Activated CD4-positive, alpha-beta T cell treated with anti-CD3 and anti-CD28 coated beads, Interleukin-2, Interleukin-4, amounts not matched to agents 100 ng/mL and 50 ng/mL, durations not matched to agents 16 hours and 8 hours (primary cell): ENCODE measurements around the gene EPB41.
"Not testable (repeated sequence)": the region's sequence is repeated elsewhere in the genome, so short reads cannot be mapped to it uniquely, and the experiment has no call there.

Source experiments
- DNase-seq: peaks from one replicate; pipeline ENCODE4 v3.0.0-alpha.2; 2020; ENCODE audit warnings: low spot score

The EPB41 gene

DNA sequence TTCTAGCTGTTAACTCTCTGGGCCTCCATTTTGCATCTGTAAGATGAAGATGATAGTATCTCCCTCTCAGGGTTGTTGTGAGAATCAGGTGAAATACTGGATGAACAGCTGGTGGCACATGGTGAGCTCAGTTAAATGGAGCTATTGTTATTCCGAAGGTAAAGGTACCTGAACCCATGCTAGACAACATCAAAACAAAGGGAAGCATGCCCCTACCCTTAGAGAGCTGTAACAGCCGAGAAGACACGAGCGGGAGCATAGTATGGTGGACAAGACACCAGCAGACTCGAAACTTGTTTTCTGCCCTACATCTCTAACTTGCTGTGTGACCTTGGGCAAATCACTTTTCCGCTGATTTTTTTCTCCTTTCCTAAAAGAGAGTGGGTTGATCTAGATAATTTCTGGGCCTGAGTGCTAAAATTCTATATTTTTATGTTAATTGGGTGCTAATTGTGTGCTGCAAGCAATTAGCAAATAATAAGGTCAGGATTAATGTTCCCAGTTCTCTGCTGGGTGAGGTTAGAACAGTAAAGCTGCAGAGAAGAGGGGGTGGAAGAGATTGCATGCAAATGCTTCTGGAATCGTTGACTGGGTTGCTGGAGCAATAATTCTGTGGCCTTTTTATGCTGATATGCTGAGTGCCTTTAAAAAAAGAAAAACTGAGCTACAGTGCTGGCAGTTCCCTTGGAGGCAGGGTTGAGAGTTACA, 198.5 kb downstream of the EPB41 start:
- no peak for DNase-seq

DNA sequence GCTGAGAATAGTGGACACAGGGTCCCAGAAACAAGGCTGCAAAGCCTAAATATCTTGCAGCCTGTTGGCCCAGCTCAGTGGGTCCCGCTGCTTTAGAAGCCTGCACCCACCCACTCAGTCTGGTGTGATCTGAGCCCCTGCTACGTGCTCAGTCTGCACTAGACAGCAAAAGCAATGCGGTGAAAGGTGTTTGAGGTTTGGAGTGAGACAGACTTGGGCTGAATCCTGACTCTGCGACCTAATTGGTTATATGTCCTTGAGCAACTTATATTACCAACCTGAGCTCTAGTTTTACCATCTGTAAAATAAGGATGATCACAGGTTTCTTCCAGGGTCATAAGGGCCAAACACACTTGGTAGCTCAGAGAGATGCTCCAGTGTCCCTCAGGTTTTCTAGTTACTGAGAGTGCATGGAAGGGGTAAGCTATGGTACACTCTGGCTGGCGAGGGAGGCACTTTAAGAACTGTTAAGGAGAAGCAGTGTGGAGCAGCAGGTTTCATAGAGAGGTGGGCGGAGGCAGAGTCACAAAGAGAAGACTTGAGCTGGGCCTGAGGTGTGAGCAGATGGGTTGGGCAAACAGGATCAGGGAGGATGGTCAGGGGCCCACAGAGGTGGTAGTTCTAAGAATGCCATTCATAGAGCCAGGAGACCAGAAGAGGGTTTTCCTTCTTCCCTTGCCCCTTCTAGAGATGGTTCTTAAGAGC, 199.2 kb downstream of the EPB41 start:
- DNase-seq, result no peak

DNA sequence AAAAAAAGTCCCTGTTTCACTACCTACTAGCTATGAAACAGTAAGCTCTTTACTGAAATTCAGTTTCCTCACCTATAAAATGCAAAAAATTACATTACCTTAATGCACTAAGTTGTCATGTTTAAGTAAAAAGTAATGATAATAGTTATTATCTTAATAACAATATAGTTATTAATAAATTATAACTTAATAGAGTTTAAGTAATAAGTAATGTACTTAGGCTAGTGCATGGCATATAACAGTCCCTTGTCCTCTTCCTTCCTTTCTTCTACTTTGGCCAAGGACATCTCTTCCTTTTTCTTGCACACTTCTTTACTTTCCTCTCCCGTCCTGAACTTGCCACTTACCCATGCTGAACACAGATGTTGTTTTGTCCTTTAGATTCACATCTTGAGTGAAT, 200.3 kb downstream of the EPB41 start:
- no peak for DNase-seq

DNA sequence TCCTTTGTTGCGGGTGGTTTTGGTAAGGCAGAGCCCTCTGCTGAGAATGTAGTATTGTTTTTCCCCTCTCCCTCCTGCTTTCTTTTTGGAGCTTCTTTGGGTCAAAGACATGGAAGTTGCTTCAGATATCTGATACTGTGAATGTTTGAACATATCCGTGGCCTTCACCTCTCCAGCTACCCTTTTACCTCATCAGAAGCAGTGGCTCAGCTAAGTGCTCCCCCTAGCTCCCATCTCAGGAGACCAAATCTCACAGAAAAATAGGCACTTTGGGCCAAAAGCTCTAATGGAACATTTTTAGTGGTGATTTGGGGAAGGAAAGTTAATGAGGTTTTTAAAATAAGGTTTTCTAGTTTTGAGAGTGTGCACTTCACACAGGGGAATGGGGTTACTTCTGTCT, 203.0 kb downstream of the EPB41 start:
- no peak for DNase-seq

DNA sequence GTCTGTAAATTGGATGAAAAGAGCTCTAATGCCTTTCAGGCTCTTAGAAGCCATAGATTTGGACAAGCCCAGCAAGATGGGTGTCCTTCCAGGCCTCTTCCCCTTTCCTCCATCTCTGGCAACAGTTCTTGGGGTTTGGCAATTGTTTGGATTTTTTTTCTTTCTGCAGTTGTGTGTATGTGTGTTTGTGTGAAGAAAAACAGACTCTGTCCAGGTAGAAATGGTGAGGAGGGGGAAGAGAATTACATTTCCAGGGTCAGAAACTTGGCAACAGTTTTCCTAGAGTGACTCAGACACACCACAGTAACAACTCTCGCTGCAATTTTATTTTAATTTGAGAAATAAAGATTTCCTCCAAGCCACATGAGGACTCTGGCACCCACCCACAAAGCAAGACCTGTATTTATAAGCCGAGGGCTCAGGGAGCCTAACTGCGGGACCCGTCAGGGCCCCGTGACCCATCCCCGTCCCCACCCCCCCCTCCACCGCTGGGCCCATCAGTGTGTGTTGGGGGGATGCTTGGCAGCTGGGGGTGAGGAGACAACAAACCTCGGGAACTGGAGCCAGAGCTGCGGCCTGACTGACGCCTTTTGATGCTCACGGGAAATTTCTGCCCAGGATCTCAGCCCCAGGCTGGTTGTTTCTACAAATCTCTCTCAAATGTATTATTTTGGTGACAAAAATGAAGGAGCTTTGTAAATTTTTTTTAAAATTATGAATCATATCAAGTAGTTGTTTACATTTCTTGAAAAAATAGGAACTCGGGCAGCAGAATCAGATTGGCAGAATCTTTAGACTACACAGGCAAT, 205.0 kb downstream of the EPB41 start:
- DNase-seq, result no peak

DNA sequence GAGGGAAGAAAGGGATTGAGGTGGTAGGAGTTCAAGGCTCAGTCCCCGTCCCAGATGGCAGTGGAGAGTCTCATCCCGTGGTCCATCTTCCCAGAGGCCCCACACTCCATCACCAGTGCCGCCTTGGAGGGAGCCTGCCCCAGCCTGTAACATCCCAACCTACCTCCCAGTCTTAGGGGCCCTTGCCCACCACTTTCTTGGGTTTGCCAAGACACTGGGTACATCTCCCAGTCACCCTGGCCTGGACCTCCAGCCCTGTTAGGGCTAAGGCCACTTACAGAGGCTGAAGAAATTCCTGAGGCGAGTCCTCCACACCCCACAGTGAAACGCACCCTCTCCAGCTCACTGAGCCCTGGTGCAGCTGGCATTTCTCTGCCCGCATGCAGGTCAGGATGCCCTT, 206.0 kb downstream of the EPB41 start:
- DNase-seq, result no peak

DNA sequence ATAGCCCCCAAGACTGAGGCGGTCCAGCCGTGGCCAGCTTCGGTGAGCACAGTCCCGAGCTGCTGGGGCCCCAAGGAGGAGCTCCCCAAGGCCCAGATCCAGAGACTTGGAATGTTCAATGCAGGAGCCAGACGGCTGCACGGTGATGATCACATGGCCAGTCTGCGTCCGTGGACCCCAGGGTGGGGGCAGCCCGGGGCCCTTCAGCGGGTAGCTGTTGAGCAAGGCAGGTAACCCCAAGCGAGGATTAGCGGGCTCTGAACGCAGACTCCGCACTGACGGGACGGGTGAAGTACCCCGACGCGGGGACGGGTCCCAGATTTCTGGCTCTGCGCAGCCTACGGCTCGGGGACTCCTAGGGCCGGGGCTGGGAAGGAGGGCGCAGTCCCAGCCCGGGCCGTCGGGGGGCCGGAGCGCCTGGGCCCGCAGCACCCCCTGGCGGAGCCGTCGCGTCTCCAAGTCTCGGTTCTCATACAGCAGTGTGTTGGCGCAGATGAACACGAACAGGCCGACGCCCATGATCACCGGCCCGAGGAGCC, 206.6 kb downstream of the EPB41 start:
- DNase-seq, result peak; percentile 68

DNA sequence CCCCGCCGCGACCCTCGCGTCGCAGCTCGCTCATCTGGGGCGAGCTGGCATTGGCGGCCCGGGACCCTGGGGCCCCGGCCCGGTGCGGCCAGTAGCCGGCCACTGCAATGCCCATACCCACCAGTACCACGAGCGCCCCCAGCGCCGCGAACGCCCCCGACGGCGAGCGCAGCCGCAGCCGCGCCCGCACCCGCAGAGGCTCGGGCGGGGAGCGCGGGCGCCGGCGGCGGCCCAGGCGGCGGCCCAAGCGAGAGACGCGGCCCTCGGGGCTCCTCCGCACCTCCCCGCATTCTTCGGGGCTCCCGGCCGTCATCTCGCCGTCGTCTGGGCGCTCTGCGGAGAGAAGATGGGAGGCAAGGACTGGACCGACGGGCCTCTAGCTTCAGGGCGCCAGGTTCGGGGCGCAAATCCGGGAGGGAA, 207.2 kb downstream of the EPB41 start:
- DNase-seq, result no peak

DNA sequence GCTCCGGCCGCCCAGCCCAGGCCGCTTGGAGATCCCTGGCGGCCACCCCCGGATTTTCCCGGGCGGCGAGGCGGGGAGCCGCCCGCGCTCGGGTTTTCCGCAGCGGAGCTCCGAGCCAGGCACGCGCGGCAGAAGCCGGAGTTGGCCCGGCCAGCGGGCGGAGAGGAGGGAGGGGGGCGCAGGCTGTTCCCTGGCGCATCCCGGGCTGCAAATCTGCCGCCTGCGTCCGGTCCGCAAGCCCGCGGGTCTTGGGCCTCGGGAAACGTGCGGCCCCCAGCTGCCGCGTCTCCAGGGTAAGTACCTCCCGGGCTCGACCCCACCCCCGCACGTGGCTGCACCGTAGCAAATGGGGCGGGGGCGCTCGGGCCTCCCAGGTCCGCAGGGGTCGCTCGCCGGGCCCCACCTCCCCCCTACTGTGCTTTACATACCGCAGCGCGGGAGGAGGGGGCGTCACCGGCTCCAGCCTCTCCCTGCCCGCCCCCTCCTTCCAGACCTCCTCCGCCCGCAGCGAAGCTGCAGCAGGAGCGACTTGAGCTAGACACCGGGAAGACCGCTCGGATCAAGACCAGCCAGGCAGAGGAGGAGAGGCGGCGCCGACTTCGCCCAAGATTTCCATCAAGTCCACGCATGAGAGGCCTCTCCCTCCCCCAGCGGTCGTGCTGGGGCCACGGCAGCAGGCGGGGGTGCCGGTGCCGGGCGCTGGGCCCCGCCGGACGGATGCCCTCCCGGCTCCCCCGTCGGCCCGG, 207.7 kb downstream of the EPB41 start:
- no peak for DNase-seq

DNA sequence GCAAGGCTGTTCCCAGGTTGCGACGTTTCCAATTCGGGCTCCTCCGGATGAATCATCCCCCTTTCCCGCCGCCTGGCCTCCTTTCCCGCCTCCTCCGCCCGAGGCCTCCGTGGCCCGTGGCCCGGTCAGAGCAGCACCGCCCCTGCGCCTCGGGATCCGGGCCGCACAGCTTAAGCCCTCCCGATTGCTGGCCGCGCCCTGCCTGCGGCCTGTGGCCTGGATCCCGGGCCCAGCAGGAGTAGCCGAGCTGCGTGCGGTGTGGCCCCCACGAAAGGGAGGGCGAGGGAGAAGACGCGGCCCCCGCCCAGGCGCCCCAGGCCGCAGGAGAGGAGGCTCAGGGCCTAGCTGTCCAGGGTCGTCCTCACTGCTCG, 208.3 kb downstream of the EPB41 start:
- no peak for DNase-seq

DNA sequence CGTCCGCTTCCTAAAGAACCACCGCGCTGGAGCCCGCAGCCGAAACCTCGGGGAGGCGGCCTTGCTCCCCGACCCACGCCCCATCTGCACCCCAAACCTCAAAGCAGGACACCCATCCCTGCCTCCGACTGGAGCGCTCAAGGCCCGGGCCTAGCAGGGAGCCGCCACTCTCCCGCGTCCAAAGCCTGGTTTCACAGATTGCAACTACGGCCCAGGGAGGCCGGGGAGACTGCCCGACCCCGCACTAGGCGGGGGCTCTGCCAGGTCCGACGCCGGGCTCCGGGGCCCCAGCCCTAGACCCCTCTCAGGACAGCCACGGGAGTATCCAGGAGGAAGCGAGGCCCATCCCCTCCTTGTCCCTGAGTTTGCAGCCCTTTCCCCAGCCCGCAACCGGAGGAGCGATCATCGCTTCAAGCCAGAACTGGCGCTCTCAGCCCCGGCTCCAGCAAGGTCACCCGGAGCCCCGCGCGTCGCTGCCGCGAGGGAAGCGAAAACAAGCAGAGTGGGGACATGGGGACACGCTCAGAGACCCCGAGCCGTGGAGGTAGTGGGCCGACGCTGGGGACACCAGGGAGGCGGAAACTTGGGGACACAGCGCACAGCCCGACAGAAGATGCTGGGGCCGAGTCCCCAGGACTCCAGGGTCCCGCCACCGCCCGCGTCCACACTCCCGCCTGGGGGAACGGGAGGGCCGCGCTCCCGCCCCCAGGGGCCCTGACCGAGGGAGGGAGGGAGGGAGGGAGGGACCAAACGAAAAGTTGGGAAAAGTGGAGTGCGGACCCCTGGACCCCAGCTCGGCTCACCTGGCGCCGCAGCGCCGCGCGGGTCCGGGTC, 208.9 kb downstream of the EPB41 start:
- no peak for DNase-seq

DNA sequence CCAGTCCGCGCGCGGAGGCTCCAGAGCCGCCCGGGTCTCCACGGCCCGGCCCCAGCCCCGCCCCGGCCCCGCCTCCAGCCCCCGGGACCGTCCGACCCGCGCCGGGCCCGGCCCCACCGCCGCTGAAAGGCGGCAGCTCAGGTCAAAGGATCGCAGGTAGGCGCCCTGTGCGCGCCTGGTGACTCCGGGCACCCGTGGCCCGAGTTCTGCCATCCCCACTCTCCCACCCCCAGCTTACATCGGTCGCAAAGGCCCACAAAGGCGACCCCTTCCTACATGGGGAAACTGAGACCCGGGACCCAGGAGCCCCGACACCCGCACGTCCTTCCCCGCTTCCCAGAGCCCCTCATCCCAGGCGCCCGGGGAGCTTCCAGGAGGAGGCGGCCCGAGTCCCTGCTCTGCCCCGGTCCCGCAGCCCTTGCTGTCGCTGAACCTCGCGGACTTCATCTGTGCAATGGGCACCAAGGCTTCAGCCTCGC, 209.6 kb downstream of the EPB41 start, which contains the start of gene TMEM200B:
Gene TMEM200B (minus strand): TSS at position 17 of the 479 bp plus-strand sequence. CDS start 2,075 bp downstream, outside the sequence.
- DNase-seq, result no peak

DNA sequence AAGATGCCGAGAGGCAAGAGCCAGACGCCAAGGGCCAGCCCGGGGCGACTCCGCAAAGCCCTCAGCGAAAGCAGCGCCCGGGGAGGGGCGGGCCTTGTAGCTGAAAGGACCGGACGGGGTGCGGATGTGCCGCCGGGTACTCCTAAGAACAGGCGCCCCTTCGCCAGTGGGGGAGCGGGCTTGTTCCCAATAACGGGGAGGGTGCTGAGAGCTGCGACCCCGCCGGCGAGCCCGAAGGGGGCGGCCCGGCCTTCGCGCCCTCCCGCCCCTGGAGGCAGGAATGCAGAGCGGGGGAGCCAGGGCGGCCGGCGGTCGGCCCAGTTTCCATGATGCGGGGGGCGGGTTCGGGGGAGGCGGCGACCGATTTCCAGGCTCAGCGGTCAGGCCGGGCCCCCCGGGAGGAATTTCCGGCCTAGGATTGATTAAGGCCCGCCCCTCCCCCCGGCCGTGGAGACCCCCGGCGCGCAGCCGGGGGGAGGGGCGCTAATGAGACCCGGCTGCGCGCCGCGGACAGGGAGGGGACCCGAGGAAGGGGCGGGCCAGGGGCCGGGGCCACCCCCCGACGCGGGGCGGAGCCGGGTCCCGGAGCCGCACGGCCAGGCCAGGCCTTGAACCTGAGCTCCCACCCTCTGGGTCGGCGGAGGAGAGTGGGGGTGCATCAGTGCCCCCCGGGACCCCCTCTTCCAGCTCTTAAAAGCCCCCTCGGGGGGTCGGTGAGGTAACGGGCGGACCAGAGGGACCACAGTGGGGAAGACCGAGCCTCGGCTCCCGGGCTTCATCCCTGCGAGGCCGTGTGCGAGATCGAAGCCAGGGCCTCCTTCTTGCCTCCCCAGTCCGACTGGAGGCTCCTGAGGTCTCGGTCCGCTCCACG, 210.2 kb downstream of the EPB41 start:
- peak; percentile 50 for DNase-seq

DNA sequence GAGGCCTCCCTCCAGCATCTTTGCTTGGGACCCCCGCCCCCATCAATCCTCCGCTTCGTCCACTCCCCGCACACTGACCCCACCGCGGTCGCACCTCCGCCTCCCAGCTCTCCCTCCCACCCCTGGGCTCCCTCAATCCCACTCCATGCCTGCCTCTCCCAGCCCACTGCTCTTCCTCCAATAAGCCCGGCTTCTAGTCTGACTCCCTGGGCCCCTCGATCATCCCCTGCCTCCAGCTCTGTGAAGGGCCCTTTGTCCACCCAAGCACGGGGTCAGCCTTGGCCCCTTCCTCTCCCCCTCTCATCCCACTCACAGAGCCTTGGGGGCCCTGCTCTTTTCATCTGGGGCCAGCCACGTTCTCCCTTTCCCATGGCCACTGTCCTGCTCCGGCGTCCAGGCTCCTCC, 210.9 kb downstream of the EPB41 start:
- DNase-seq, result no peak

DNA sequence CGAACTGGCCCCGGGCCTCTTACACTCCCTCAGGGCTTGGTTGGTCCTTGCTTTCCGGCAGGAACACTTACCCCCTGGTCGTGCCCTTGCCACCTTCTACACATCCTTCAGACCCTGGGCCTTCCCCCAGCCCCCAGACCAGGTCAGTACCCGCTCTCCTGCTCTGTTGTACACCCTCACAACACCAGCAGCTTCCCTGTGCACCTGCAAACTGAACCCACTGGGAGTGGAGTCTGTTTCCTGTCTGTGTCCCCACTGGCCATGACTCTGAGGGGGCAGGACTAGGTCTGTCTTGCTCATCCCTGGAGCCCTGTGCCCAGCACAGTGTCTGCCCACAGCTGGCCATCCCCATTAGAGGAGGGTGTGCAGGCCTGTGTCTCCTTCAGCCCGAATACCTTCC, 211.4 kb downstream of the EPB41 start:
- DNase-seq, result no peak

DNA sequence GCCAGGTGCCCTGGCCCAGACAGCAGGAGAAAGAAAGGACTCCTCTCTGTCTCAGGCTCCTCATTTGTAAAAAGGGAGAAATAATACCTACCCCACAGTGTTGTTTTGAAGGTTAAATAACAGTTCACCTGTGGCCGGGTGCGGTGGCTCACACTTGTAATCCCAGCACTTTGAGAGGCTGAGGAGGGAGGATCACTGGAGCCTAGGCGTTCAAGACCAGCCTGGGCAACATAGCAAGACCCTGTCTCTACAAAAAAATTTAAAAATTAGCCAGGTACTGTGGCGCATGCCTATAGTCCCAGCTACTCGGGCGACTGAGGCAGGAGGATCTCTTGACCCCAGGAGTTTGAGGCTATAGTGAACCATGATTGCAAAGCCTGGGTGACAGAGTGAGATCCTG, 211.8 kb downstream of the EPB41 start:
- DNase-seq, result no peak

DNA sequence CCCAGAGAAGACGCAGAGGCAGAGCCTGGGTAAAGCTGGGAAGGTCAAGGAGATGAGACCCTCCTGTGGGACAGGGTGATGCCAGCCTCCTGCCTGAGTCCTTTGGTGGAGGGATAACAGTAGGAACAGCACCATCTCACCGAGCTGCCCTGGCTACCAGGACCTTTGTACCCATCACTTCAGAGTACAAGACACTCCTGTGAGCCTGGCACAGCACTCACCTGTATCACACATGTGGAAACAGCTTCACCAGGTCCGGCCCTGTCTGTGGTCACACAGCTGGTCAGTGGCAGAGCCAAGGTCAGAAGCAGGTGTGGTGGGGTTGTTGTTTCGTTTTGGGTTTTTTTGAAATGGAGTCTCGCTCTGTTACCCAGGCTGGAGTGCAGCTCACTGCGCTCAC, 214.4 kb downstream of the EPB41 start:
- no peak for DNase-seq

DNA sequence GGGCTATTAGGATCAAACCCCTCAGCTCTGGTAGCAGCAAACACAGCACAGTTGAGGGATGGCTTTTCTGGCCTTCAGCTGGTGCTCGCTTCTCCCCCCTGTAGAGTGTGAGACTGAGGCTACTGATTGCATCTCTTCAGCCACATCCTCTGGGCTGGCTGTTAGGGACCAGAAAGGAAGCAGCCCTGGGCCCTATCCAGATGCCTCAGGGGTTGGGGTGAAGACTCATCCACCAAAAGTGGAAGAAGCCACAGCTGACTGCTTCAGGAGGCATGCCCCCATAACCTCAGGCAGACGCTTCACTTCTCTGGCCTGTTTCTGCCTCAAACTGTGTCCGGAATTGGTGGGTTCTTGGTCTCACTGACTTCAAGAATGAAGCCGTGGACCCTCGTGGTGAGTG, 215.5 kb downstream of the EPB41 start:
- DNase-seq, result no peak

DNA sequence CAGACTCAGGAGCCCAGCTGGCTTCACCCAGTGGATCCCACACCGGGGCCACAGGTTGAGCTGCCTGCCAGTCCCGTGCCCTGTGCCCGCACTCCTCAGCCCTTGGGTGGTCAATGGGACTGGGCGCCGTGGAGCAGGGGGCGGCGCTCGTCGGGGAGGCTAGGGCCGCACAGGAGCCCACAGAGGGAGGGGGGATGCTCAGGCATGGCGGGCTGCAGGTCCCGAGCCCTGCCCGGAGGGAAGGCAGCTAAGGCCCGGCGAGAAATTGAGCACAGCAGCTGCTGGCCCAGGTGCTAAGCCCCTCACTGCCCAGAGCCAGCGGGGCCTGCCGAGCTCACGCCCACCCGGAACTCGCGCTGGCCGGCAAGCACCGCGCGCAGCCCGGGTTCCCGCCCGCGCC, 216.7 kb downstream of the EPB41 start:
- DNase-seq, result not testable (repeated sequence)
